HG03159 (cell line): ENCODE results near the gene PPP1R12B.
"Not testable (repeated sequence)": the region's sequence is repeated elsewhere in the genome, so short reads cannot be mapped to it uniquely, and the experiment has no call there.

Experiments
- ATAC-seq: cut with Tn5 transposase; IDR thresholded peaks from one replicate; pipeline ENCODE4 v1.9.1; 2021; ENCODE audit warnings: mild to moderate bottlenecking, moderate library complexity; ENCODE audit not compliant: unreplicated experiment

PPP1R12B gene

GRCh38 chr1:202526056-202526455 lies 177.6 kb downstream of the PPP1R12B start:
- ATAC-seq = not testable (repeated sequence)

DNA sequence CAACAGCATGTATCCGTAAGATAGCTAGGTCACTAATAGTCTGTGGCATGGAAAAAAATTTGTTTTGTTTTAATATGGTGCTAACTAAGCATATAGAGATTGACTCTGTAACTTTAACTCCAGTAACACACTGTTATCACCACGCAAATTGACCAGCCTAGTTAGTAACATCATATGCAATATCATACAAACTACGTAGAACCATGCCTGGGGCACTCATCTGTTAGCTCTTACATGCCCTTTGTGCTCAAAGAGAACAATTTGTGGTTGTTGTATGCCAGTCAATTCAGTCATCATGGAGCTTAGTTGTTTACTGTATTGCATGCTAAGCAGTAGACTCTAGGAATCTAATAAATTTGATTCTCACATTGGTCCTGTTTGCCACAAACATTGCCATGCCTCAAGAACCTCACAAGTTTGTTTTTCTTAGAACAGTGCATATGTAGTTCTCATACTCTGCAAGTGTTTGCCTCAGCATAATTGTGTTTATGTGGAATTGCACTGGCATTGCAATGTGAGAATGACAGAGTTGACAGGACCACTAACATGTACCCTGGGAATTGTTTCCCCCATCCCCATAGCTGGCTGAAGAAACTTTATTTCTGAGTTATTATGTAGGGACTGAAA lies 179.7 kb downstream of the PPP1R12B start:
- ATAC-seq = not testable (repeated sequence)

GRCh38 chr1:202530686-202531085 lies 182.2 kb downstream of the PPP1R12B start:
- ATAC-seq = not testable (repeated sequence)

DNA sequence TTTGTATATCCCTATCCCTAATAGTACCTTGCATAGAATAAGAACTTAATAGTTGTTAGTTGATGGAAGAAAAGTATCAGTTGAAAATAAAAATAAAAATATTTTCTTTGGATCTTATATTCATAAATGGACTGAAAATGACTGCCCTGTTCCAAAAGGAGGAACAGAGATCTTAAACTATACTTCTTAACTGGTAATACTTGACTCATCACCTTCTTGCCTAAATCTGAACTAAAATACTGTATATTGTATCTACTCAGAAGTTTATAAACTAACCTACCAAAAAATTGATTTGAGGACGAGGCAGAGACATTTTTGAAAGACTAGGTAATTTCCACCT lies 182.9 kb downstream of the PPP1R12B start:
- no peak for ATAC-seq

GRCh38 chr1:202531812-202532616 lies 183.5 kb downstream of the PPP1R12B start:
- not testable (repeated sequence) for ATAC-seq

- not testable (repeated sequence) for ATAC-seq
Measured at GRCh38 chr1:202539166-202539574, 190.7 kb downstream of the PPP1R12B start.

DNA sequence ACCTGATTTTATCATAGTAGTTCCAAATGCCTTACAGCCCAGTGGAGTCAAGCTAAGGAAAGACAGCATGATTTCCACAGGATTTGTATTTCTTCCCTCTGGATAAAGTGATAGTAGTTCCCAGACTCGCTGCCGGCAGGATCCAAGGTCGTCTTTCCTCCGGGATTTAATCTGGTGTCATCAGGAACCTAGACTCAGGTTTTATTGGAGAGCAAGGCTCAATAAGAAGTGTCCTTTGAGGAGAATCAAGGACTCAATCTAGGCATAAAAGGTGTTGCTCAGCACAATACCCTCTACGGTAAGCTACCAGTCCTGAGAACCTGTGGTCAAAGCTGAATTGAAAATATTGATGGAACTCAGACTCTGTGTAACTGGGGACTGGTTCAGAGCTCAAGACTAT lies 191.1 kb downstream of the PPP1R12B start:
- not testable (repeated sequence) for ATAC-seq

DNA sequence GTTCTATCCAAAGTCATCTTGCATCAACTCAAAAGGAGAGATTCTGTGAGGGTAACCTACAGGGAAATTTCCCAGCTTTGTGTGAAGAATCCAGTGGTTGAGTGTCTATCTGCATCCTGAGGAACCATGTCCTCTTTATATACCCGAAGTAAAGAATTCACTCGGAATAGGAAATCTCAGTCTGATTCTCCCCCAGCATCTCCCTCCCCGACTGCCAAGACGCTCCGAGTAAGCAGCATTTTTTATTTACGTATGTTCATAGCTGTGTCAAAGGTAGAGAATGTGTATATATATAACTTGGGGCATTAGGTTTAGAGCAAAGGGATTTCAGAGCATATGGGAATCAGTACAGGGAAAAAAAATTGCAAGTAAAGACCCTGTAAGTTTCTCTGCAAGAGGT lies 191.5 kb downstream of the PPP1R12B start:
- no peak for ATAC-seq

- no peak for ATAC-seq
Measured at GRCh38 chr1:202540448-202540847, 191.9 kb downstream of the PPP1R12B start.

GRCh38 chr1:202540858-202541257 lies 192.4 kb downstream of the PPP1R12B start:
- ATAC-seq = not testable (repeated sequence)

DNA sequence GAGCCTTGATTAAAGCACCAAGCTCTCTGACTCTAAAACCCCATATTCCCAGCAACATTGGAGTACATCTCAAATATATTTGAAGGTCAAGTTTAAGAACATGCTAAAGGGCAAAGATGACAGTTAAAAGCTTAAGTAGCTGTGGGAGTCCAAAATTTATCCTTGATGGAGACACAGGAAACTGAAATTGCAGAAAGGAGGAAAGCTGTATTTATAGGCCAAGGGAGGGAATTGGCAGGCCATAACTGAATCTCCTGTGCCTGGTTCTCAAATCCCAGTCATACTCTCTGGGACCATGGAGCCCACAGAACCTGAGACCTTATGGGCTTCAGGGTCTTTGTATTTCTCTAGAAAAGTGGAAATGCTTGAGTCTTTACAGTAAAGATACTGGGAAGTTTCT lies 193.9 kb downstream of the PPP1R12B start:
- not testable (repeated sequence) for ATAC-seq

DNA sequence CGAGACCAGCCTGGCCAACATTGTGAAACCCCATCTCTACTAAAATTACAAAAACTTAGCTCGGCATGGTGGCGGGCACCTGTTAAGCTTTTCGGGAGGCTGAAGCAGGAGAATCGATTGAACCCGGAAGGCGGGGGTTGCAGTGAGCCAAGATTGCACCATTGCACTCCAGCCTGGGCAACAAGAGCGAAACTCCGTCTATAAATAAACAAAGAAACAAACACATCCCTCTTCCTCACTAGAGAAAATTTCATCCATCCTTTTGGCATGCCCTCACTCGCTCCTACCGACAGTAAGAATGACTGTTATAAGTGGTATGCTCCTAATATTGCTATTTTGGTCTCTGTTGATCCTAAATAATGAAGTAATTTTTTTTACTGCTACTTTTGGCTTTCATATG lies 195.0 kb downstream of the PPP1R12B start:
- not testable (repeated sequence) for ATAC-seq

DNA sequence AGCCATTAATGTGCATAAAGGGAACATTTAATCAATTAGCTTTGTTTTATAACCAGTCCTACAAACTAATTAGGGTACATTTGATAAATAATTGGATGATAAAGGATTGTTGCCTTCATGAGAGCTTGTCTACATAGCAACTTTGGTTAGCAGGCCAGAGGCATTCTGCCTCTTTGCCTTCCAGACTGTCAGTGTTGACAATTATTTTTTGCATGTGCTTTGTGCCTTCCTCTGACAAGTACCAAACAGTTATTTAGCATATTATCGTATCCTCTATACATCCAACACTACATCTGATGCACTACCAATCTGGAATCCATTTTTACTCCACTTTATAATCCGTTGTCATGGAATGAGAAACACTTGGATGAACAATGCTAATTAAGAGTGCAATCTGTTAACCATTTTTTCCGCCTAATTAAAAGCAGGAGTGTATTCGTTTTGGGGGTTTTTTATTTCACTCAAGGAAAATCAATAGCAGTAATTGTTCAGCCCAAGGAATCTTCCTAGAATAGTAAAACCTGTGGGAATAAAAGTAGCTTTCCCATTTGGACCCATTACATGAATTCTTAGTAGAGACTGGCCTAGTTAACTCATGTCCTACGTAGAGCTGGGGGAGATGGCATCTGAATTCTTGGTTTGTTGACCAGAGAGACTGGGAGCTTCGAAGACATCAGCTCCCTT lies 196.4 kb downstream of the PPP1R12B start:
- ATAC-seq = not testable (repeated sequence)

DNA sequence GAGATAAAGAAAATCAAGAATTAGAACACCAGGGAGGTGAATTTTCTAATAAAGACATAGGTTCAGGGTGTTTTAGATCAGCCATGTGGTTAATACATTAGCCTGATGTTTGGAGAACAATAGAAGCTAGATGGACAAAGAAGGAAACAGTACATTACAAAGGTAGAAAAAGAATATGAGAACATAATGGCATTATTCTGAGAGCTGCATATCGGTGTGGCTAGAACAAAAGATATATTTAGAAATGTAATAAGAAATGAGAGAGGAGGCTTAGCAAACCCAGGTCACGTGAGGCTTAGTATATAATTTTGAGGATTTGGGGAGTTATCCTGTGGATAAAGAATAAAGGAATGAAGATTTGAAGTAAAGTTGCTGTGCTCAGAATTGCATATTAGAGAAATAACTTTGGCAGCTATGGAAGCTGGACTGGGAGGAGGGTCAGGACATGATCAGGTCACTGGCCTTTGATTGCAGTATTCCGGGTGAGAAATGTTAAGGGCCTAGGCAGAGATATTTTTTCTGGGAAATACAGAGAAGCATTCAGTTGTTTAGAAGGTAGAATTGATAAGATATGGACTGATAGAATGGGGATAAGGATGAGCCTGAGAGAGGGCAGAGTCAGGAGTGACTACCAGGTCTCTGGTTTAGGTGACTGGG lies 197.3 kb downstream of the PPP1R12B start:
- ATAC-seq = not testable (repeated sequence)

DNA sequence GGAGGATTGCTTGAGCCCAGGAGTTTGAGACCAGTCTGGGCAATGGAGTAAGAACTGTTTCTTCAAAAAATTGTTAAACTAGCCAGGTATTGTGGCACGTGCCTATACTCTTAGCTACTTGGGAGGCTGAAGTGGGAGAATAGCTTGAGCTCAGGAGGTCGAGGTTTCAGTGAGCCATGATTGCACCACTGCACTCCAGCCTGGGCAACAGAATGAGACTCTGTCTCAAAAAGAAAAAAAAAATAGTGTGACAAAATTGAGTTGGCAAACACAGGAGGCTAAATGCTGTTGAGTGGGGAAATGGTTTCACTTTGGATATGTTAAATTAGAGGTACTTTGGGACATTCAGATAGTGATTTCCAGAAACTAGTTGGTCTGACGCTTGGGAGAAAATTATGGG lies 197.9 kb downstream of the PPP1R12B start:
- ATAC-seq = not testable (repeated sequence)

DNA sequence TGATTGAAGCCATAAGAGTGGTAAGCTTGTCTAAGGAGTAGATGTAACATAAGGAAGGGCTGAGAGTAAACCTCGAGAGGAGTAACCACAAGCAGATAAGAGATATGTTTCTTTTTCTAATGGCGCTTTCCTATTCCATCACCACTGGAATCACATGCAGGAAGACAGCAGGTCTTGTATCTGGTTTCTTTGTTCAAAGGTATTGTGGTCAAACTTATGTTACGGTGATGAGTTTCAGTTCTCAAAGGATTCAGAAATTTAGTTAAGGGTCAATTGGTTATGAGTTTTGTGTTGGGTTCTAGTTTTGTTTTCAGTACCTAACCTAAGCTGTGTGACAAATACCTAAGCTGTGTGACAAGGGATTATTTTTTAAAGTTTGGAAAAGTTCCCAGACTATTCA lies 198.3 kb downstream of the PPP1R12B start:
- peak; percentile 87 for ATAC-seq

- no peak for ATAC-seq
Measured at GRCh38 chr1:202547215-202547614, 198.7 kb downstream of the PPP1R12B start.

GRCh38 chr1:202550088-202550487 lies 201.6 kb downstream of the PPP1R12B start:
- not testable (repeated sequence) for ATAC-seq

DNA sequence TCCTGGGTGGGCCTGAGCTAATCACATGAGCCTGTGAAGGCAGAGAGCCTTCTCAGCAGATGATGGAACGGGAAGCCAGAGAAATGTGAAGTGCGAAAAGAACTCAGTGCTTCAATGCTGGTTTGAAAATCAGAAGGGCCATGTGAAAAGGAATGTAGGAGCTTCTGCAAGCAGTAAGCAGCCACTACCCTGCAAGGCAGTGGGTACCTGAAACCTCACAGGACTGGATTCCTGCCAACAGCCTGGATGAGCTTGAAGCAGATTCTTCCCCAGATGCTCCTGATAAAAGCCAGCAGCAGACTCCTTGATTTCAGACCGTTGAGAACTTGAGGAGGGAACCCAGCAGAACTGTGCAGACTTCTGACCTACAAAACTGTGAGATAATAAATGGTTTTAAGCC lies 203.2 kb downstream of the PPP1R12B start:
- no peak for ATAC-seq

DNA sequence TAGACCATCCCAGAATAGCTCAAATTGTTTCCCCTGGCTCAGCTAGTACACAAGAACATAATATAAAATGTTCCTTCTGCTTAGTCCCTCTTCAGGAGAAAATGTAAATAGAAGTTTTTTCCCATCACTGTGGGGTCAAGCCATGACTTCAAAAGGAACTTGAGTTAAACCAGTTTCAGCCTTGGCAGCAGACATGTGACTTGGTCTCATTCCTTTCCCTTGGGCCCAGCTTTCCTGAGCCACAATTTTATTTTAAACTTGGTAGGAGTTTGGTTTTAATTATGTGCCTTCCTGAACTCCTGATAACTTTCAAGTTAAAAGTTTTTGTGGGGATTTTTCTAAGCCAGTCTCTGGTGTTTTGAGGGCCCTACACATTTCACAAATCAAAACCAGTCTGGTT lies 204.1 kb downstream of the PPP1R12B start:
- not testable (repeated sequence) for ATAC-seq

DNA sequence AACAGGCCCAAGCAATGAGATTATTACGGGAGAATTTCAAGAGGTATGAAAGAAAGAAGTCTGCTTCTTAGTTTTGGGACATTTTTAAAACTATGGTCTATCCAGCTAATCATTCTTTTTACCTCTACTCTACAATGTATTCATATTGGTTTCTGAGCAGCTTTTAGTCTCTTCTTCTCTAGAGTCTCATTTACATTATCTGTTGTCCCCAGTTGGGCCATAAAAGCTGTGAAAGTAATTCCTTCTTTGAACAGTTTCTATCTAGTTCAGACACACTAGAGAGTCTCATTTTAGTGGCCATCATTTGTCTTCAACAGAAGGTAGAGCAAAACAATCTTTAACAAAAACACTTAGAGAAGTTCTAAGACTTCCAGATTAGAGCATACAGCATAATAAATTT lies 204.6 kb downstream of the PPP1R12B start:
- ATAC-seq = not testable (repeated sequence)
